HL-60 (cell line): ENCODE results near the gene TMEM201.

Source experiments
- DNase-seq, 2 experiments: peaks; one replicate each; pipeline ENCODE4 v3.0.0-alpha.2; 2010 to 2020; ENCODE audit warnings: low read depth in 1 of 2, low spot score in 1 of 2
- H3K27ac ChIP-seq: fragments of 250-450 bp; sonication (Bioruptor Pico); replicated peaks from 2 replicates; pipeline ENCODE4 v1.5.1; 2020; ENCODE audit warnings: mild to moderate bottlenecking, moderate library complexity
- H3K27me3 ChIP-seq: fragments of 250-450 bp; sonication (Bioruptor Pico); 2 replicates; pipeline ENCODE4 v1.5.1; 2021; ENCODE audit warnings: mild to moderate bottlenecking, moderate library complexity; ENCODE audit not compliant: insufficient read depth, poor library complexity, severe bottlenecking
- H3K4me3 ChIP-seq: replicated peaks from 2 replicates; pipeline ENCODE4 v1.5.1; 2011; ENCODE audit warnings: mild to moderate bottlenecking, control low read depth, low read length; ENCODE audit not compliant: insufficient read depth
- GABPA ChIP-seq: IDR thresholded peaks from 2 replicates; pipeline ENCODE4 v1.6.1; 2012; ENCODE audit warnings: low read depth
- POLR2AphosphoS5 ChIP-seq: IDR thresholded peaks from 2 replicates; pipeline ENCODE4 v1.6.1; 2012; ENCODE audit warnings: low read depth
- SPI1 ChIP-seq: IDR thresholded peaks from 2 replicates; pipeline ENCODE4 v1.6.1; 2012; ENCODE audit warnings: low read depth, mild to moderate bottlenecking, borderline replicate concordance
- TF ChIP-seq, protein P1 (sequence below): IDR thresholded peaks from 2 replicates; pipeline ENCODE4 v1.6.1; 2012; ENCODE audit warnings: low read depth; ENCODE audit not compliant: insufficient replicate concordance
- TF ChIP-seq, protein P2 (sequence below): IDR thresholded peaks from one replicate; pipeline ENCODE4 v1.5.1; 2011; ENCODE audit warnings: low read length, control low read depth, inconsistent platforms; ENCODE audit not compliant: insufficient read depth

Gene TMEM201

DNA sequence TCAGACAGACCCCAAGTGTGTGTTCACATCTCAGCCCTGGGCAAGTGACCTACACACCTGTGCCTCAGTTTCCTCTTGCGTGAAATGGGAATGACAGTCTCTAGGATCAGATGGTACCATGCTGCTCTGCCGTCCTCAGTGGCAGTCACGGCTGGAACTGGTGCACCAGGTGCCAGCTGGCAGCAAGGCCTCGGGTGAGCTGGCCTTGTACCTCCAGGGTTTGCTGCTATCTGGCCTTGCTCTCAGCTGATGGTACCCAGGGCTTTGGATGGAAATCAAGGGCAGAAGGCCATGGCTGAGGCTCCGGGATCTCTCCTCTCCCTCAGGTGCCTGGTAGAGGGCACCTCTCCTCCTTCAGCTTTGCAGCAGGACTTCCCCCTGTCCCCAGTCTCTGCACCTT is 21.3 kb downstream of the TMEM201 start:
- no peak overlapping the region for H3K27ac ChIP-seq
- no peak overlapping the region for H3K4me3 ChIP-seq
- TF ChIP-seq SPI1 (no peak), GABPA (no peak), POLR2AphosphoS5 (no peak)
- TF ChIP-seq, protein P1, sequence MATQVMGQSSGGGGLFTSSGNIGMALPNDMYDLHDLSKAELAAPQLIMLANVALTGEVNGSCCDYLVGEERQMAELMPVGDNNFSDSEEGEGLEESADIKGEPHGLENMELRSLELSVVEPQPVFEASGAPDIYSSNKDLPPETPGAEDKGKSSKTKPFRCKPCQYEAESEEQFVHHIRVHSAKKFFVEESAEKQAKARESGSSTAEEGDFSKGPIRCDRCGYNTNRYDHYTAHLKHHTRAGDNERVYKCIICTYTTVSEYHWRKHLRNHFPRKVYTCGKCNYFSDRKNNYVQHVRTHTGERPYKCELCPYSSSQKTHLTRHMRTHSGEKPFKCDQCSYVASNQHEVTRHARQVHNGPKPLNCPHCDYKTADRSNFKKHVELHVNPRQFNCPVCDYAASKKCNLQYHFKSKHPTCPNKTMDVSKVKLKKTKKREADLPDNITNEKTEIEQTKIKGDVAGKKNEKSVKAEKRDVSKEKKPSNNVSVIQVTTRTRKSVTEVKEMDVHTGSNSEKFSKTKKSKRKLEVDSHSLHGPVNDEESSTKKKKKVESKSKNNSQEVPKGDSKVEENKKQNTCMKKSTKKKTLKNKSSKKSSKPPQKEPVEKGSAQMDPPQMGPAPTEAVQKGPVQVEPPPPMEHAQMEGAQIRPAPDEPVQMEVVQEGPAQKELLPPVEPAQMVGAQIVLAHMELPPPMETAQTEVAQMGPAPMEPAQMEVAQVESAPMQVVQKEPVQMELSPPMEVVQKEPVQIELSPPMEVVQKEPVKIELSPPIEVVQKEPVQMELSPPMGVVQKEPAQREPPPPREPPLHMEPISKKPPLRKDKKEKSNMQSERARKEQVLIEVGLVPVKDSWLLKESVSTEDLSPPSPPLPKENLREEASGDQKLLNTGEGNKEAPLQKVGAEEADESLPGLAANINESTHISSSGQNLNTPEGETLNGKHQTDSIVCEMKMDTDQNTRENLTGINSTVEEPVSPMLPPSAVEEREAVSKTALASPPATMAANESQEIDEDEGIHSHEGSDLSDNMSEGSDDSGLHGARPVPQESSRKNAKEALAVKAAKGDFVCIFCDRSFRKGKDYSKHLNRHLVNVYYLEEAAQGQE = no peak
- TF ChIP-seq, protein P2, sequence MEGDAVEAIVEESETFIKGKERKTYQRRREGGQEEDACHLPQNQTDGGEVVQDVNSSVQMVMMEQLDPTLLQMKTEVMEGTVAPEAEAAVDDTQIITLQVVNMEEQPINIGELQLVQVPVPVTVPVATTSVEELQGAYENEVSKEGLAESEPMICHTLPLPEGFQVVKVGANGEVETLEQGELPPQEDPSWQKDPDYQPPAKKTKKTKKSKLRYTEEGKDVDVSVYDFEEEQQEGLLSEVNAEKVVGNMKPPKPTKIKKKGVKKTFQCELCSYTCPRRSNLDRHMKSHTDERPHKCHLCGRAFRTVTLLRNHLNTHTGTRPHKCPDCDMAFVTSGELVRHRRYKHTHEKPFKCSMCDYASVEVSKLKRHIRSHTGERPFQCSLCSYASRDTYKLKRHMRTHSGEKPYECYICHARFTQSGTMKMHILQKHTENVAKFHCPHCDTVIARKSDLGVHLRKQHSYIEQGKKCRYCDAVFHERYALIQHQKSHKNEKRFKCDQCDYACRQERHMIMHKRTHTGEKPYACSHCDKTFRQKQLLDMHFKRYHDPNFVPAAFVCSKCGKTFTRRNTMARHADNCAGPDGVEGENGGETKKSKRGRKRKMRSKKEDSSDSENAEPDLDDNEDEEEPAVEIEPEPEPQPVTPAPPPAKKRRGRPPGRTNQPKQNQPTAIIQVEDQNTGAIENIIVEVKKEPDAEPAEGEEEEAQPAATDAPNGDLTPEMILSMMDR = no peak
- H3K27me3 ChIP-seq = no peaks in the 10 kb centered on the region
- no peak for DNase-seq

DNA sequence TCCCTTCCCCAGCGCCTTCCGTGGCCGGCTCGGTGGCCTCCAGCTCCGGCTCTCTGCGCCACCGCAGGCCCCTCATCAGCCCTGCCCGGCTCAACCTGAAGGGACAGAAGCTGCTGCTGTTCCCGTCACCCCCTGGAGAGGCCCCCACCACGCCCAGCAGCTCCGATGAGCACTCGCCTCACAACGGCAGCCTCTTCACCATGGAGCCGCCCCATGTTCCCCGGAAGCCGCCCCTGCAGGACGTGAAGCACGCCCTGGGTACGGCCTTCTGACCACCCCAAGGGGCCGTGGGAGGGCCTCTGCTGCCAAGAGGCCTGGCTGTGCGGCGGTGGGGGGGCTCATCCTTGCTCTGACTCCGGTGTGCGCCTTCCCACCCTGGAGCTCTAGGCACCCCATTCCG is 21.8 kb downstream of the TMEM201 start:
- no peaks in the 10 kb centered on the region for H3K27me3 ChIP-seq
- no peak overlapping the region for H3K27ac ChIP-seq
- no peak overlapping the region for H3K4me3 ChIP-seq
- DNase-seq = no peak
- TF ChIP-seq, protein P1 = no peak
- TF ChIP-seq POLR2AphosphoS5 (no peak), SPI1 (no peak), GABPA (no peak)
- TF ChIP-seq, protein P2 = no peak

DNA sequence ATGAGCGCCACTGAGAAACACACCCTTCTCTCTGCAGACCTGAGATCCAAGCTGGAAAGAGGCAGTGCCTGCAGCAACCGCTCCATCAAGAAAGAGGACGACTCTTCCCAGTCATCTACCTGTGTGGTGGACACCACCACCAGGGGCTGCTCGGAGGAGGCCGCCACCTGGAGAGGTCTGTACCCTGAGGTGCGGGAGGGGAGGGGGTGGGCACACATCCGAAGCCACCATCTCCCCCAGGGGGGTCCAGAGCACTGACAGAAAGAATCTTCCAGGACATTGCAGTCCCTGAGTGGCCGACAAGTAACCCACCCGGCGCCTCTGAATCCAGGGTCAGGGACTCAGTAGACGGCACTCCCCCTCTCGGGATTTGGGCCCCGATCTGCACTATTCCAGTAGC is 23.0 kb downstream of the TMEM201 start:
- H3K27ac ChIP-seq = no peak overlapping the region
- no peak for TF ChIP-seq POLR2AphosphoS5
- no peak for TF ChIP-seq SPI1
- TF ChIP-seq GABPA = no peak
- TF ChIP-seq, protein P2 = no peak
- TF ChIP-seq, protein P1 = no peak
- no peaks in the 10 kb centered on the region for H3K27me3 ChIP-seq
- H3K4me3 ChIP-seq = no peak overlapping the region
- no peak for DNase-seq
